ENCODE measurements around the gene BTNL9. TPM values are rescaled to one million over a fixed set of nuclear protein-coding genes. Genes with fewer than 3 reads are reported as not detected.

BTNL9 gene
- total RNA-seq, 1 donor from 2014 or later: not detected

GRCh38 chr5:181107699-181108098 is 67.6 kb downstream of the BTNL9 start:
- Mint-ChIP-seq H3K4me3 (ENCODE audit: low read depth) (no peak overlapping the region), H3K4me1 (ENCODE audit: low read depth) (no peaks in the 10 kb centered on the region), H3K36me3 (ENCODE audit: insufficient read depth) (no peaks in the 10 kb centered on the region), H3K9me3 (ENCODE audit: low read depth) (no peaks in the 10 kb centered on the region), H3K27me3 (peaks cover 88% of the 10 kb centered on the region), H3K27ac (no peak overlapping the region)
- TF ChIP-seq, protein P1, sequence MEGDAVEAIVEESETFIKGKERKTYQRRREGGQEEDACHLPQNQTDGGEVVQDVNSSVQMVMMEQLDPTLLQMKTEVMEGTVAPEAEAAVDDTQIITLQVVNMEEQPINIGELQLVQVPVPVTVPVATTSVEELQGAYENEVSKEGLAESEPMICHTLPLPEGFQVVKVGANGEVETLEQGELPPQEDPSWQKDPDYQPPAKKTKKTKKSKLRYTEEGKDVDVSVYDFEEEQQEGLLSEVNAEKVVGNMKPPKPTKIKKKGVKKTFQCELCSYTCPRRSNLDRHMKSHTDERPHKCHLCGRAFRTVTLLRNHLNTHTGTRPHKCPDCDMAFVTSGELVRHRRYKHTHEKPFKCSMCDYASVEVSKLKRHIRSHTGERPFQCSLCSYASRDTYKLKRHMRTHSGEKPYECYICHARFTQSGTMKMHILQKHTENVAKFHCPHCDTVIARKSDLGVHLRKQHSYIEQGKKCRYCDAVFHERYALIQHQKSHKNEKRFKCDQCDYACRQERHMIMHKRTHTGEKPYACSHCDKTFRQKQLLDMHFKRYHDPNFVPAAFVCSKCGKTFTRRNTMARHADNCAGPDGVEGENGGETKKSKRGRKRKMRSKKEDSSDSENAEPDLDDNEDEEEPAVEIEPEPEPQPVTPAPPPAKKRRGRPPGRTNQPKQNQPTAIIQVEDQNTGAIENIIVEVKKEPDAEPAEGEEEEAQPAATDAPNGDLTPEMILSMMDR (IDR thresholded peaks at IDR 0.05; ENCODE audit: unreplicated experiment): no peak
- no peak for DNase-seq (ENCODE audit: low spot score, unreplicated experiment)

GRCh38 chr5:181108578-181109165 is 68.6 kb downstream of the BTNL9 start:
- no peak overlapping the region for H3K27ac Mint-ChIP-seq
- H3K9me3 Mint-ChIP-seq (ENCODE audit: low read depth): no peaks in the 10 kb centered on the region
- H3K36me3 Mint-ChIP-seq (ENCODE audit: insufficient read depth): no peaks in the 10 kb centered on the region
- no peak overlapping the region for H3K4me3 Mint-ChIP-seq (ENCODE audit: low read depth)
- no peaks in the 10 kb centered on the region for H3K4me1 Mint-ChIP-seq (ENCODE audit: low read depth)
- peaks cover 90% of the 10 kb centered on the region for H3K27me3 Mint-ChIP-seq
- TF ChIP-seq, protein P1 (IDR thresholded peaks at IDR 0.05; ENCODE audit: unreplicated experiment): no peak
- no peak for DNase-seq (ENCODE audit: low spot score, unreplicated experiment)

GRCh38 chr5:181109489-181110013 is 69.5 kb downstream of the BTNL9 start:
- no peak overlapping the region for H3K4me3 Mint-ChIP-seq (ENCODE audit: low read depth)
- H3K9me3 Mint-ChIP-seq (ENCODE audit: low read depth): no peaks in the 10 kb centered on the region
- peaks cover 92% of the 10 kb centered on the region for H3K27me3 Mint-ChIP-seq
- DNase-seq (ENCODE audit: low spot score, unreplicated experiment): no peak
- no peaks in the 10 kb centered on the region for H3K4me1 Mint-ChIP-seq (ENCODE audit: low read depth)
- H3K36me3 Mint-ChIP-seq (ENCODE audit: insufficient read depth): no peaks in the 10 kb centered on the region
- no peak overlapping the region for H3K27ac Mint-ChIP-seq
- TF ChIP-seq, protein P1 (IDR thresholded peaks at IDR 0.05; ENCODE audit: unreplicated experiment): no peak

DNA sequence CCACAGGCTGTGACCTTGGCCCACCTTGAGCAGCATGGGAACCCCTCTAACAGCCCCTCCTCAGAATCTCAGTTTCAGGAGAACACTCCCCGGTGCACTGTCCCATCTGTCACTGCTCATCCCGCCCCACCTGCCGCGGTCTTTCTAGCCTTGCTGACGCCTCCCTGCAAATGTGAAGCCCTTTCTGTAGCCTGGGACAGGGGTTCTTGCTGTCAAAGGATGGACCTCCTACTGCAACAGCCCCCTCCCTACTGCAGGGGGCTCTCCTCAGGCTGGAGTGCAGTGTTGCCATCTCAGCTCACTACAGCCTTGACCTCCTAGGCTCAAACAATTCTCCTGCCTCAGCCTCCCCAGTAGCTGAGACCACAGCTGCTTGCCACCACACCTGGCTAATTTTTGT is 70.9 kb downstream of the BTNL9 start:
- DNase-seq (ENCODE audit: low spot score, unreplicated experiment): no peak
- H3K4me3 Mint-ChIP-seq (ENCODE audit: low read depth): no peak overlapping the region
- TF ChIP-seq, protein P1 (IDR thresholded peaks at IDR 0.05; ENCODE audit: unreplicated experiment): no peak
- H3K4me1 Mint-ChIP-seq (ENCODE audit: low read depth): no peaks in the 10 kb centered on the region
- H3K27ac Mint-ChIP-seq: no peak overlapping the region
- no peaks in the 10 kb centered on the region for H3K9me3 Mint-ChIP-seq (ENCODE audit: low read depth)
- no peaks in the 10 kb centered on the region for H3K36me3 Mint-ChIP-seq (ENCODE audit: insufficient read depth)
- H3K27me3 Mint-ChIP-seq: peaks cover 93% of the 10 kb centered on the region

Small RNA genes within 50 kb of the gene (microRNA-seq; reads per million reads assigned to microRNA genes)
- not detected for gene MIR8089 (ENCODE audit: borderline number of aligned reads, unreplicated experiment)

Other genes with a start within 250 kb of the BTNL9 start
- 63.8 and 66.9 TPM in 2 replicates for gene MGAT1, start 237.5 kb upstream of the BTNL9 start, total RNA-seq
- 62.0 and 63.1 TPM in 2 replicates for gene ZFP62, start 179.0 kb upstream of the BTNL9 start, total RNA-seq
- gene BTNL8, start 141.1 kb upstream of the BTNL9 start, total RNA-seq: not detected in 2 replicates
- gene BTNL3, start 51.4 kb upstream of the BTNL9 start, total RNA-seq: not detected in 2 replicates
- gene OR2V1, start 90.9 kb downstream of the BTNL9 start, total RNA-seq: not detected in 2 replicates
- gene OR2V2, start 107.3 kb downstream of the BTNL9 start, total RNA-seq: not detected in 2 replicates
- gene TRIM7, start 164.9 kb downstream of the BTNL9 start, total RNA-seq: not detected in 2 replicates
- 37.4 and 37.6 TPM in 2 replicates for gene TRIM41, start 183.0 kb downstream of the BTNL9 start, total RNA-seq
- gene RACK1, start 203.6 kb downstream of the BTNL9 start, total RNA-seq: 1,813 and 1,855 TPM in 2 replicates
- gene TRIM52, start 220.9 kb downstream of the BTNL9 start, total RNA-seq: 10.7 and 12.3 TPM in 2 replicates

Measured in progenitor cell of endocrine pancreas (in vitro differentiated cells).